ENCODE measurements around the gene EYS.

DNA sequence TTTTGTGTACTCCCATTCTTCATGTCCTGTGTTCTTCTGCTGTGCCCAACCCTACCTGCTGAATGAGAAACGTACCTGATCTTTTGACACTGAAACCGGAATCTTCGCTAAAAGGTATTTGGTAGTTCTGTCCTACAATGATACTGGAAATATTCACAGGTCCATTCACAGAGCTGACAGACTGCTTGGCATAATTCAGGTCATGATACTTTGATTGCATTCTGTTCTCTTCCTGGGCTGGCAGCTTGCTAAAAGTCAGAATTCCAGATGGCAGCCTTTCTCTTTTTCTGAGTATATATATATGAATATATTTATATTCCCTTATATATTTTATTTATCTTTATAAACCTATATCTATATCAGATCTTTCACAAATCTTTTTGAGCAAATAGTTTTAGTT is 1696.4 kb downstream of the EYS start:
- TF ChIP-seq, protein P1, sequence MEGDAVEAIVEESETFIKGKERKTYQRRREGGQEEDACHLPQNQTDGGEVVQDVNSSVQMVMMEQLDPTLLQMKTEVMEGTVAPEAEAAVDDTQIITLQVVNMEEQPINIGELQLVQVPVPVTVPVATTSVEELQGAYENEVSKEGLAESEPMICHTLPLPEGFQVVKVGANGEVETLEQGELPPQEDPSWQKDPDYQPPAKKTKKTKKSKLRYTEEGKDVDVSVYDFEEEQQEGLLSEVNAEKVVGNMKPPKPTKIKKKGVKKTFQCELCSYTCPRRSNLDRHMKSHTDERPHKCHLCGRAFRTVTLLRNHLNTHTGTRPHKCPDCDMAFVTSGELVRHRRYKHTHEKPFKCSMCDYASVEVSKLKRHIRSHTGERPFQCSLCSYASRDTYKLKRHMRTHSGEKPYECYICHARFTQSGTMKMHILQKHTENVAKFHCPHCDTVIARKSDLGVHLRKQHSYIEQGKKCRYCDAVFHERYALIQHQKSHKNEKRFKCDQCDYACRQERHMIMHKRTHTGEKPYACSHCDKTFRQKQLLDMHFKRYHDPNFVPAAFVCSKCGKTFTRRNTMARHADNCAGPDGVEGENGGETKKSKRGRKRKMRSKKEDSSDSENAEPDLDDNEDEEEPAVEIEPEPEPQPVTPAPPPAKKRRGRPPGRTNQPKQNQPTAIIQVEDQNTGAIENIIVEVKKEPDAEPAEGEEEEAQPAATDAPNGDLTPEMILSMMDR (IDR thresholded peaks at IDR 0.05; ENCODE audit: low read length) = no peak
- no peak for TF ChIP-seq EZH2 (optimal IDR thresholded peaks at IDR 0.05; ENCODE audit: low read depth, low read length)
- no peak for TF ChIP-seq EZH2phosphoT487 (IDR thresholded peaks at IDR 0.05; ENCODE audit: low read length)

All from MM.1S (cell line).